A172 (cell line): ENCODE data around the gene ALDH8A1. TPM values are rescaled to one million over a fixed set of nuclear protein-coding genes. Genes with fewer than 3 reads are reported as not detected.

Experiments
- DNase-seq: peaks from one replicate; pipeline ENCODE4 v3.0.0-alpha.2; 2015; ENCODE audit warnings: low spot score
- total RNA-seq: library from RNA; depleted of rRNA; stranded (reverse); fragments of >200 nt; shearing (Covaris generic); gene quantifications from 2 replicates; pipeline ENCODE4 v1.2.3, GENCODE V29; 2014

The ALDH8A1 gene
- total RNA-seq, 1 experiment from 2014 or later = 0.69 TPM

- no peak for DNase-seq
Observed at GRCh38 chr6:134951494-134952263, 1.8 kb upstream of the ALDH8A1 start.

GRCh38 chr6:134950482-134950881, 581 bp upstream of the ALDH8A1 start:
- DNase-seq = no peak

GRCh38 chr6:134948691-134949090, 1.2 kb downstream of the ALDH8A1 start:
- DNase-seq = no peak

- DNase-seq = no peak
Observed at GRCh38 chr6:134948142-134948541, 1.8 kb downstream of the ALDH8A1 start.

- DNase-seq = no peak
Observed at GRCh38 chr6:134945045-134945444, 4.9 kb downstream of the ALDH8A1 start.

- no peak for DNase-seq
Observed at GRCh38 chr6:134943522-134944111, 6.3 kb downstream of the ALDH8A1 start.

- peak; percentile 9 for DNase-seq
Observed at GRCh38 chr6:134938896-134939295, 11.0 kb downstream of the ALDH8A1 start.

- DNase-seq = no peak
Observed at GRCh38 chr6:134937426-134937825, 12.5 kb downstream of the ALDH8A1 start.

- DNase-seq = peak; percentile 88
Observed at GRCh38 chr6:134936931-134937330, 13.0 kb downstream of the ALDH8A1 start.

- DNase-seq = peak; percentile 51
Observed at GRCh38 chr6:134936476-134936875, 13.4 kb downstream of the ALDH8A1 start.

GRCh38 chr6:134934793-134935485, 15.0 kb downstream of the ALDH8A1 start:
- DNase-seq = peak; percentile 30

- DNase-seq = no peak
Observed at GRCh38 chr6:134932535-134933470, 17.1 kb downstream of the ALDH8A1 start.

GRCh38 chr6:134932098-134932497, 17.8 kb downstream of the ALDH8A1 start:
- DNase-seq = no peak

GRCh38 chr6:134930463-134930862, 19.4 kb downstream of the ALDH8A1 start:
- DNase-seq = no peak

GRCh38 chr6:134928151-134928900, 21.6 kb downstream of the ALDH8A1 start:
- no peak for DNase-seq

GRCh38 chr6:134925800-134926199, 24.1 kb downstream of the ALDH8A1 start:
- no peak for DNase-seq

- no peak for DNase-seq
Observed at GRCh38 chr6:134921721-134922261, 28.1 kb downstream of the ALDH8A1 start.

GRCh38 chr6:134921276-134921675, 28.6 kb downstream of the ALDH8A1 start:
- no peak for DNase-seq

- no peak for DNase-seq
Observed at GRCh38 chr6:134920422-134920821, 29.5 kb downstream of the ALDH8A1 start.

- no peak for DNase-seq
Observed at GRCh38 chr6:134918418-134918961, 31.4 kb downstream of the ALDH8A1 start.
